ENCODE results near the gene RSPH1.
"Not testable (repeated sequence)": the region's sequence is repeated elsewhere in the genome, so short reads cannot be mapped to it uniquely, and the experiment has no call there.

RSPH1 gene

DNA sequence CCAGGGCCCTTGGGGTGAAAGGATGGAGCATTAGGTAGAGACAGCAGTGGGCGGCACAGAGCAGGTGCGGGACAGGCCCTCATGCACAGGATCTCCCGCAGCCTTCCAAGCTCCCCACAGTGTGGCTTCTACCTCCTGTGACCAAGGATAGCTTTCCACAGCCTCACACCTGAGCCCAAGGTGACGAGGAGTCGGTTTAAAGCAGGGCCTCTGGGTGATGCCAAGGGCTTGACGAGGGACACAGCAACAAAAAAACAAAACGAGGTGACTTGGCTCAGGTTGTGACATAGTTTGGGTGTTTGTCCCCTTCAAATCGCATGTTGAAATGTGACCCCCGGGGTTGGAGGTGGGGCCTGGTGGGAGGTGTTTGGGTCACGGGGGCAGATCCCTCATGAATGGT, 15.3 kb downstream of the RSPH1 start:
- DNase-seq = no peak

DNA sequence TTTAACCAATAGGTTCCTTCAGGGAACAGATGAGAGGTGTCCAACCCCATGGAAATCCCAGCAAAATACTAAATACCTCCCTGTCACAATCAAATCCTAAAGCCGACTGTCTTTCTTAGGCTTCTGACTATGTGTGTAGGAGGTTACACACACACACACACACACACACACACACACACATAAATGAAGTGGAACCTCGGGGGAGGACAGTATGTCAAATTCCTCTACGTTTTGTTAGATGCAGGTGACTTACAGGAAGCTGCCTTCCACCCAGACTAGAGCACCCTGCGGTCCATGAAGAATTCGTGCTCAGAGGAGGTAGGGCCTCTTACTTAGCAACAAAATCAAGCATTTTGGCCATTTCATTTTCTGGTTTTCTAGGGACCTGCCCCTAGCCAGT, 16.4 kb downstream of the RSPH1 start:
- DNase-seq = no peak

DNA sequence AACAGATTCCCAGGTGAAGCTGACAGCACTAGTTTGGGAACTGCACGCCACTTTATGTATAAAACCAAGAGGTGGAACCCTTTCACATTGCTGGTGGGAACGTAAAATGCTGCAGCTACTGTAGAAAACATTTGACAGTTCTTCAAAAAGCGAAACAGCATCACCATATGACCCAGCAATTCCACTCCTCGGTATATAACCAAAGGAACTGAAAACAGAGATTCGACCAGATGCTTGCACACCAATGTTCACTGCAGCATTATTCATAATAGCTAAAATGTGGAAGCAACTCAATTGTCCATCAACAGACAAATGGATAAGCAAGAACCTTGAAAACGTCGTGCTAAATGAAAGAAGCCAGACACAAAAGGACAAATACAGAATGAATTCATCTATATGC, 17.5 kb downstream of the RSPH1 start:
- no peak for DNase-seq

DNA sequence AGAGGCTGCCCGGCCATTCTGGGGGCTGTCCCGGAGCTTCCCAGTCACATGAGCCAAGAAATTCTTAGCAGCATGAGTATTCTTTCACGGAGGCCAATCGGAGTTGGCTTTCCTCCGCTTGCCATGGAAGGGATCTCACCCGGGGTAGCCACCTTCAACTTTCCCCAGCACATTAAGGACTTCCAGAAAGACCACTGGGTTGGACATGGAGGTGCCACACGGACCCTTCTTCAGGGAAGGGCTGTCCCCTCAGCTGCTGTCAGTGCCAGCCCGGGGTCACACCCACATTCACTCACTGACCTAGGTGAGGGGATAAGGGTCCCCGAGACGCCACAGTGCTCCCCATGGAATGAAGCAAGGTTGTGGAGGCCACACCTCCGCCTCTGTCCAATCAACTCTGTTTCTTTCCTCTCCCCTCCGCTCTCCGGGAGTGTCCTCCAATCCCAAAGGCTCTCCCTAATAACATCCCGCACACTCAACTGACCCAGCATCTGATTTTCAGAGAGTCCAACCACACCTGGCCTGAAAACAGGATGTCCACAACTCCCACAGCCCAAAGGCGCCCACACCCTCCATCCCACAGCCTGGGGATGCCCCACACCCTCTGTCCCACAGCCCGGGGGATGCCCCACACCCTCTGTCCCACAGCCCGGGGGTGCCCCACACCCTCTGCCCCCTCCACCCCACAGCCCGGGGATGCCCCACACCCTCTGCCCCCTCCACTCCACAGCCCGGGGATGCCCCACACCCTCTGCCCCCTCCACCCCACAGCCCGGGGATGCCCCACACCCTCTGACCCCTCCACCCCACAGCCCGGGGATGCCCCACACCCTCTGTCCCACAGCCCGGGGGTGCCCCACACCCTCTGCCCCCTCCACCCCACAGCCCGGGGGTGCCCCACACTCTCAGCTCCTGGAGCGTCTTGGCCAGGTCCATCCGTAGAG, 19.4 kb downstream of the RSPH1 start:
- DNase-seq = no peak

DNA sequence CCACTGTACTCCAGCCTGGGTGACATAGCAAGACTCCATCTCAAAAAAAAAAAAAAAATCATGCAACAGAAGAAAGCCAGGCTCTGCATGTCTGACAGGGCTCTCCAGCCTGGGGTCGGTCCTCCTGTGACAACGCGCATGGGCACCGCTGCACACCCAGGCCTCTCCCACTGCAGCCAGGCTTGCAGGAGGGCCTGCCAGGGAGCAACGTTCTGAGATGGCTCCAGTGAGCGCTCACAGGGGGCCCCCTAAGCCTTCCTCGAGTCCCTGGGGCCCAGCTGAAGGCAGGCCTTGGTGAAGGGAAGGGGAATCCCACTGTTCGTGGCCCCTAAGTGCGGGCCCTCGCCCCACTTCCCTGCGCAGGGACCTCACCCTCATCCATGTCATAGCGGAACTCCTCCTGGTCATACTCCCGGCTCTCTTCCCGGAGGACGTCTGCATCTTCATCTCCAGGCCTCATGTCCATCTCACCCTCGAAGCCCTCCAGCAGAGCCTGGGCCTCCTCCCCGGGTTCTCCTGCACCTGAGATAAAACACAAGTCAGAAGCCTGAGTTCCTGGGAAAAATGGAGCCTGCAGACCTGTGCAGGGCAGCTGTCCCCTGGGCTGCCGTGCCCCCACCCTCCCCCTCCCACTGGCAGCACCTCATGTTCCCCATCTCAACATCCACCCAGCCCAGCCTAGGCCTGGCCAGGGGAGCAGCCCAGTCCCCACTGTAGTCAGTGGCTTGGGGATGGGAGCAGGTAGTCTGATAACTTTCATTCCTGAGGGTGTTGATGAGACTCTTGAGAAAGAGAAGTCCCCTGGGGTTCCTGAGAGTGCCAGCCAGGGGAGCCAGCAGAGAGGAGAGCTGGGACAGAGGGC, 20.3 kb downstream of the RSPH1 start:
- no peak for DNase-seq

DNA sequence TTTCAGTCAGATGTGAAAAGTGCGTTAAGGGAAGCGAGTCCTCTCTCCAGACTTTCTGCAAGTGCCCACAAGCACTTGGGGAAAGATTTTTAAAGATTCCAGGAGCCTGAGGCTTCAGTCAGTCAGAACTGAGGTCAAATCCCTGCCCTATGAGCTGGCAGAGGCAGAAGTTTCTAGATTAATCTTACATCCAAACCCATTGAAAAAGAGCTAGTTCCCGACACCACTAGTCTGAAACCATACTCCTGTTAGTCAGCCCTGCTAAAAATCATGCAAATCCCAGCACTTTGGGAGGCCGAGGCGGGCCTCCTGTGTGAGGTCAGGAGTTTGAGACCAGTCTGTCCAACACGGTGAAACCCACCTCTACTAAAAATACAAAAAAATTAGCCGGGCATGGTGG, 21.0 kb downstream of the RSPH1 start:
- DNase-seq = no peak

DNA sequence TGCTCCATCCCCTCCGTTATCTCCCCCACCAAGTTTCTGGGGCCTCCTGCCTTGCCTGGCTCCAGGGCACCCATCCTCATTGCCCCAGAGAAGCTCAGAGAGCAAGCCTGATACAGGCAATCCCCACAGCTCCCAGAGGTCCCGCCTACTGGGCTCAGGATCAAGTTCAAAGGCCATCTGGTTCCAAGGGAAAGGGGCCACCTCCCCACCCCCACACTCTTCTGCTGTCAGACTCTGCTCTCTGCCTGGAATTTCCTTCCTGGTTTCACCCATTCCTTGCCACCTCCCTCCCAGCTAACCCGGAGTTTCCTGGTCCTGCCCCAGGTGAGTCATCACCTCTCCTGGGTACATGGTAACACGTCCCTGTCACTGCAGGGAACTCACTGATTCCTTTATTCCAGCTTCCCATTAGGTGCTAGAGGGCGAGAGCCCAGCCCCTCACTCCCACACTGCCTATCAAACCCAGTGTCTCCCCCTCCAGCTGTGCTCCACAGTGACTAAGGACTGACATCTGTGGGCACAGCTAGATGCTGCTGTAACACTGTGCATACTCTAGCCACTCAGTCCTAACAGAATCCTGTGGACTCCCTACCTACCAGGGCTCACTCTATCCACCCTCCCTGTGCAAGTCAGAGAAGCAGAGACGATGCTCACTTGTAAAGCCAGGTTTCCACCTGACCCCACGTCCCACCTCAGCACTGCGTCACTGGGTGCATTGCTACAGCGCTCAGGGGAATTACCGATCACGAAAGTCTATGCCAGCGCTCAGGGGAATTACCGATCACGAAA, 21.8 kb downstream of the RSPH1 start:
- DNase-seq = no peak

DNA sequence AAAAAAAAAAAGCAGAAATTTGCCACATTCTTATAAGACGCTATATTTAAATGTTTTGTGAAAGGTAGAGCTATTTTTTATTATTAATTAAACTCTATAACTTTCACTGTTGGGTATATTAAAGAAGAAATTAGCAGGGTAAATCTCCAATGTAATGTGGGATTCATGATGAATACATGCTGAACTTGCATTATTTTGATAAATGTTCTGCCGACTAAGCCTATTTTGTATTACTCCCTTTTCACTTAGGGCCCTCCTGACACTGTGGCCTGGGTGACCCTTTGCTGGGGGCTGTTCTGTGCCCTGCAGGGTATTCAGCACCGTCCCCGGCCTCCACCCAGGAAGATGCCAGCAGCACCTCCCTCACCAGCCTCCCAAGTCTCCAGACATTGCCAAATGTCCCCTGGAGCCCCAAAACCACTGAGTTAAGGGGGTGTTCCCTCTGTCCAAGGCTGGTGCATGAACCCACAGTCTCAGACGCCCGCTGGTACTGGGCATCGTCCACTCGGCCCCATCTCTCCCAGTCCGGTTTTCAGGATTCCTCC, 22.5 kb downstream of the RSPH1 start:
- DNase-seq = no peak

DNA sequence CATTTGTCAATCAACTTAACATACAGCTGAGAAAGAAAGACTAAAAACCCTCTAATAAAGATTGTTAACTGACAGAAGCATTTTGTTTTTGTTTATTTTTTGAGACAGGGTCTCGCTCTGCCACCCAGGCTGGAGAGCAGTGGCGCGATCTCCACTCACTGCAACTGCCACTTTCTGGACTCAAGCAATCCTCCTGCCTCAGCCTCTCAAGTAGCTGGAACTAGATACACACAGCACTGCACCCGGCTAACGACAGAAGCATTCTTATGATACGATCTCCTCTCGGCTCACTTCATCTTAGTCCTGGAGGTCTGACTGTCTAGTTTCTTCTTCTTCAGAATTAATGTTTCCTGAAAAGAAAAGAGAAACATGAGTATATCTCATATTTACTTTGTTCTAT, 23.5 kb downstream of the RSPH1 start:
- no peak for DNase-seq

DNA sequence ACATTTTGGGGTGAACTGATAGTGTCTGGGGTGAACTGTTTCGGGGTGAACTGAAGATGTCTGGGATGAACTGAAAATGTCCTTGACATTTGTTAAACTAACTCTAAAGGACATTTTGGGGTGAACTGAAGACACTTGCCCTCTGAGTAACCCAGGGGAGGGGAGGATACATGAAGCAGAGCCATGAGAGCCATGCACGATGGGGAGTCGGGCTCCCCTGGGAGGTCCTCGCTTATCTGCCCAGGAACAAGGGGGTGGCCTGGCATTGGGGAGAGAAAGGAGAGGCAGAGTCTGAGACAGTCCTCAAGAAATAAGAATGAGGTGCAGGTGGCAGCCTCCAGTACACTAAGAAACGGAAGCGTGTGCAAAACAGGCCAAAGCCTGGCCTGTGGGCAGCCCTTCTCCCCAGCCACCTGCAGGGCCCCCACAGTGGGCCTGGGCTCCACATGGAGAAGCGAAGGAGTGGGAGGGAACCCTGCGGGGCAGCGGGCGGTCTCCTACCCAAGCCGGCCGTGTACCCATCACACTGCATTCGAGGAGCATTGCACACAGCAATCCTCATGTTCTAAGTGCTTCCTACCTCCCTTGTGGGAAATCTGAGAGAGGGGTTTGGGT, 24.2 kb downstream of the RSPH1 start:
- no peak for DNase-seq

DNA sequence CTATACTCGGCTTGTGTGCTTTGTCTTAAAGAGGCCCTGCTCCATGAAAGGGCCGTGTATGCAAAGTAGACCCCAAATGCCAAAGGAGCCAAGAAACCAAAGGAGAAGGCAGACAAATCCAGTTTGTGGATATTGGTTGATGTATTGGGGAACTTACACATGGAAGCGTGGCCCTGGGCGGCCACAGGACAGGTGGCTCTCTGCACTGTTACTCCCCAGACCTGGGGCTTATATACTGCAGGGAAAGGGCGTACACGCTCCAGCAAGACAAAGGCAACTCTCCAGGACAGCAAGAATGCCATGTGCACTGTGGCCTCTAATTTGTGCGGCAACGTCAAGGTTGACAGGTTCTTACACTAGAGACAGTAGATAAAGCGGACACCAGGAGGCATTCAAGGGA, 24.8 kb downstream of the RSPH1 start:
- no peak for DNase-seq

DNA sequence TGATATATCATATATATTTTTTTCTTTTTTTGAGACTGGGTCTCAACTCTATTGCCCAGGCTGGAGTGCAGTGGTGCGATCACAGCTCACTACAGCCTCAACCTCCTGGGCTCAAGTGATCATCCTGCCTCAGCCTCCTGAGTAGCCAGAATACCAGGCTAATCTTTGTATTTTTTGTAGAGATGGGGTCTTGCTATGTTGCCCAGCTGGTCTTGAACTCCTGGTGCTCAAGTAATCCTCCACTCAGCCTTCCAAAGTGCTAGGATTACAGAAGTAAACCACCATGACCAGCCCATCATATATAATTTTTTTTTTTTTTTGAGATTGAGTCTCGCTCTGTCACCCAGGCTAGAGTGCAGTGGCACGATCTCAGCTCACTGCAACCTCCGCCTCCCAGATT, 26.3 kb downstream of the RSPH1 start:
- not testable (repeated sequence) for DNase-seq

DNA sequence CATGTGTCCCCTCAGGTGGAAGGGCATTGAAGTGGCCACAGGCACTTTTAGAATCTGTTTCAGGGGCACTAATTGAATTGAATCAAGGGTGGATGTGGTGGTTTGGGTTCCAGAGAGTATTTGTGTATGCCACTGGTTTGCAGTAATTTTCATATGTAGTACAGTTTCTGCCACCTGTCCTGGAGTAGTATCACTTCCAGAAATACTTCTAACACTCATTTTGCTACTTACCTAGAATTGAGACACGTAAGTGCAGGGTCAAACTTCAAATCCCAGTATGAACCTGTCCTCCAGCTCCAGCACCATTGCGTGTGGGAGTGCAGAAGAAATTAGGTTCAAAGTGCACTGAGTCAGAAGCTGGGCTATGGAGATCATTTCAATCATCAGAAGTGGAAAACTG, 26.8 kb downstream of the RSPH1 start:
- DNase-seq = no peak

DNA sequence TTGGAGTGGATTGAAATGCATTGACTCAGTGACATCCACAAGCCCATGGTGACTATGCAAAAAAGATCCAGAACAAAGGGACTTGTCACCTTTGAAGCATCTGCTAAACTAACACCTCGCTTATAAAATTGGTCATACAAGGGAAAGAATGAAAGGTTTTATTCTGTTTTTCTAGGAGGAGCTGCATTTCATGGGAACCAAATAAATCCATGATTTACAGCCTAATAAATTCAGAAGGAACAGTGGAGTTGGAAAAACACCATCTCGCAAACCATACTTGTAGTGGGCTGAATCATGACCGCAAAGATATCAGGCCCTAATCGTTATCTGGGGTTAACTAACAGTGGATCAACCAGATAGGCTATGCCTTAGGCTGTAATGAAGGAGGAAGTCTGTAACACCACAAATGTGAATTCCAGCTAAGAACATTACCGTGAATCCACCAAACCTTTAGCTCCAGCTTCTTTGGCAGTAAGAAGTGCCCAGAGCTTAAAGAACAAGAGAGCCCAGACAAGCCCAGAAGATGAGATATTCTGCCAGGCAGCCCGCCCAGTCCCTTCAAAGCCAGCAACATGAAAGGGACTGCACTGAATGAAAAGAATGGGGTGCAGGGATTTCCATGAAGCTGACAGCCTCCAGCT, 27.4 kb downstream of the RSPH1 start:
- no peak for DNase-seq

DNA sequence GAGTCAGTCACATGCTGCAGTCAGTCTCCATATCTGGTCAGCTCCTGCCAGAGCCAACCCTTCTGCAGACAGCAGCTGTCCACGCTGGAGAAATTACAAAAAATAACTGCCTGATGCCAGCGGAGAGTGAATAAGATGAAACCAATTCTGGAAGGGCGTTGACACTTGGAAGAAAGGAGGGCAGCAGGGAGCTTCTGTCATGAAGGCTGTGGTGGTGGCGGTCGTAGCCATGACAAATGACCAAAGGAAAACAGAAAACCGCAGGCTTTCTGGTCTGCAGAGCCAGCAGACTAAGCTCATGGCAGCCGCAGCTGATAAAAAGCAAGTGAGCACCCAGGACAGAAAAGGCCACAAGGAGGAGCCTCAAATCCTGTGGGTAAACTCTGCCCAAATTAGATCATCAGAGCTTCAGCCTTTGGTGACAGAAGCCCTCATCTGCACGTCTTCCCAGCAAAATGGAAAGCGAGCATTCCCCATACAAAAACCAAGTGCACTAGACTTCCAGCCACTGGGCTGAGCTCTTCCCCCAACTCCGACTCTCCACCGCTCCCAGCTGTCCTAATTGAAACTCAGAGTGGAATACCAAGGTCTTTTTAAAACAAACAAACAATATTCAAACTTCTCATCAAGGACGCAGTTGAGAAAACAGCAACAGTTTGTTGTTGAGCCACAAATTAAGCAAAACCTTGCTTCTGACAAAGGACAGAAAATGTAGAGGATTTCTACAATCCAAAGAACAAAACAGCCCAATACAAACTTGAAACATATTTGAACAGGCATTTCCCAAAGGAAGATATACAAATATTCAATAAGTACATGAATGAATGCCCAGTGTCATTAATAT, 28.7 kb downstream of the RSPH1 start:
- no peak for DNase-seq

DNA sequence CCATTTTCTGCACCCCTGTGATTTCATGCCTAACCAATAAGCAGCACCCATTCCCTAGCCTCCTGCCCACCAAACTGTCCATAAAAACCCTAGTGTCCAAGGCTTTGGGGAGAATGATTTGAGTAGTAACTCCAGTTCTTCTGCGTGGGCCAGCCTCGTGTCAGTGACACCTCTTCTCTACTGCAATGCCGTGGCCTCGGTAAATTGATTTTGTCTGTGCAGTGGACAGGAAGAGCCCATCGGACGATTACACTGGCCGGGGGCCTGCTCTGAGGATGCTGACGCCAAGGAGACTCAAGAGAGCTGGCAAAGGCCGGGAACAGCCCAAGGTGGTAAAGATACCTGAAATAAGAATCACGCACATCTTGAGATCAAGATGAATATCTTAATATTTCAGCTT, 29.3 kb downstream of the RSPH1 start:
- DNase-seq = no peak

DNA sequence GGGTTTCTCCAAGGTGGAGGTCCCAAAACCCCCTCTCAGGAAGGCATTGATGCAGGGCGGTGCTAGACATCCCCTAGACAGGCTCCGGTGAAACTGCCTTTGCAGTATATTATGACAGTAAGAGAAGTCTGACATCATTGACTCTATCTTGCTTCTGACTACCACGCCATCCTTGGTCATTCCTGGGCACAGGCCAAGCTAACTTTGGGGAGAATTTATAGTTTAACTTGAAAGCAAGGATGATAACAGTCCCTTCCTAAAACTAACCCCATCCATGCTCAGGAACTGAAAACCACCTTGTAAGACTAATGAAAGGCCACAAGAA, 30.3 kb downstream of the RSPH1 start:
- no peak for DNase-seq

DNA sequence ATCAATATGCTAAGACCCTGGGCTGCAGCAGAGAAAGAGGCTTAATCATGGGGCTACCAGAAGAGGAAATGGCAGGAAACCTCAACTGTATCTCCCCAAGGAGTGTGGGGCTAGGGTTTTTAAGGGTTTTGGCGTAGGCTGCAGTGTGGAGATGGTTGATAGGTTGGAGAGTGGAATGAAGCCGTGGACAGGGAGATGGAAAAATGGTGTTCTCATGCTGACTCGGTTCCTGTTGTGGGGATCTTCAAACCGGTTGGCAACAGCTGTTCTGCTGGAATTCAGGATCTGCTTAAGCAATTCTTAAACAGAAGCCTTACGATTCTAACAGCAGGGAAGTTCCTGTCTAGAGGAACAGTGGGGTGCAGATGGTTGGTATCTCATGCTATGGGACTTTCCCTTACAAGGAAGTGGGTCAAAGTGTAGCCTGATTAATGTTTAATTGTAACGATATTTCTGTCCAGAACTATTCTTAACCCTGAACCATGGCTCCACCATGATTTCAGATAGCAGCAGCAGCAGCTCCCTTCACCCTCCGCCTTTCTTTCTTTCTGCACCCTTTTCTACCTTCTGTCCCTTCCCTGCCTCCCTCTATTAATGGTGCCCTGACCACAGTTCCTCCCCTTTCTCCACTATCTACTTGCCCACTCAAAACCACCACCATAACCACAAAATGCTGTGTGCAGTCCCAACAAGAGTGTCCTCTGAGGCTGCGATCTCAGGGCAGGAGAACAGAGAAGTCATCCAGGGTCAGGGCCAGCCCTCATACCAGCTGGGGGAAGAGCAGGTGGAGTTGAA, 30.8 kb downstream of the RSPH1 start:
- no peak for DNase-seq

DNA sequence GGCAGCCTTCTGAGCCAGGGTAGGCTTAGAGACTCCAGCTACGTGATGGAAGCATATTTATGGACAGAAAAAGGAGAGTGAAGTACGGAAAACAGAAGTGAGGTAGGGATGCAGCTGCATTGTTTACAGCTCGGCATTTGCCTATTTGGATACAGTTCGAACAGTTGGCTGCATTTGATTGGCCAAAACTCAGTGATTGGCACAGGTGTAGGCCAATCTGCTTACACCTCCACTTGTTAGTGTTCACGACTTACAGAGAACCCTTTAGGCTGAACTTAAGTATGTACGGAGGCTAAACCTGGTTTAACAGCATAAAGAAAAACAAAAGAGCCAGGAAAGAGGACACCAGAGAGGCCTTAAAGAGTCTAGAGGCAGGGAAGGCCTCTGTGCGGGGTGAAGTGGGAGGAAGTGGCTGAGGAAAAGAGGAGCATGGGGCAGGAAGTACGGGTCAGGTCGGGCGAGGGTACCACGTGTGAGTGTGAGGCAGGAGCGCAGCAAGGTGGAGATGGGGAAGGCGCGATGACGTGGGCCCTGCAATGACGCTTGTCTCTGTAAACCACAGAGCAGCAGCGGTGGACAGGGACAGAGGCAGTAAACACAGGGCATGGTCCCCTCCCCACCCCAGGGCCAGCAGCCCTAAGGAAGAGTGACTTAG, 32.0 kb downstream of the RSPH1 start:
- no peak for DNase-seq
